ENCODE data around the gene PASD1. TPM values are rescaled to one million over a fixed set of nuclear protein-coding genes. Genes with fewer than 3 reads are reported as not detected.

PASD1 gene
- polyA plus RNA-seq, 4 donors: not detected

DNA sequence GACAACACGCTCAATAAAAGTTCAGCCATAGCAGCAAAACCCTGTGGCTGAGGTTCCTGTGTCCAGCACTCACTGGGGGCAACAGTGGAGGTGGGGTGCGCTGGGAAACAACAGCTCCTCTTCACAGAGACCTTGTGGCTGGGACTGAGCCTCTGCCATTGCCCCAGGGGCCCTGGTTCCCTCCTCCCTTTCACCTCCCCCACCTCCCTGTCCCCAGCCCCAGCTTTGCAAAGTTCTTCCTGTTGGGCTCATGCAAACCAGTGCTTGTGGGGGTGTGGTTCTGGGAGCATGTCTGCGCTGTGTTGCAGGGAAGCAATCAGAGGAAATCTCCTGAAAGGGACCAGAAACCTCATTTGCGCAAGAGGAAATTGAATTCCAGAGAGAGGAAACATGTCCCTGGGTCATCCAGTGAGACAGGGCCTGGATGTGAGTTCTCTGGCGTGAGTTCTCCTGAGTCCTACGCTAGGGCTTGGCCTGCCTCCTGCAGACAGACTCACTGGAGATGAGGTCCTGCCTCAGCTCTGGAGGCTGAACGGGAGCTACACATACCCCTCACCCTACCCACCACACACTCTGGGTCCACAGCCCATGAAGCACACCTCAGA is 159.8 kb downstream of the PASD1 start:
- H3K4me3 ChIP-seq (ENCODE audit: low read depth in 1 of 3, low read length in 3 of 3): no peak overlapping the region
- FAIRE-seq (no peak), DNase-seq (no peak)
- no peaks in the 10 kb centered on the region for H3K27me3 ChIP-seq (ENCODE audit: control insufficient read depth in 3 of 3, insufficient read depth in 3 of 3, low read length in 3 of 3)
- no peak overlapping the region for H3K27ac ChIP-seq (ENCODE audit: low read depth in 1 of 3, low read length in 2 of 3)
- no peaks in the 10 kb centered on the region for H3K4me1 ChIP-seq (ENCODE audit: control insufficient read depth in 3 of 3, insufficient read depth in 2 of 3, low read depth in 1 of 3, low read length in 2 of 3)
- no peaks in the 10 kb centered on the region for H3K36me3 ChIP-seq (ENCODE audit: control insufficient read depth in 3 of 3, insufficient read depth in 2 of 3, low read depth in 1 of 3, low read length in 3 of 3)
- H3K9me3 ChIP-seq (ENCODE audit: control insufficient read depth in 2 of 2, insufficient read depth in 1 of 2, low read depth in 1 of 2, low read length in 1 of 2): no peaks in the 10 kb centered on the region
- 75 to 80% (median 78%) methylated on average over 7 of the region's 7 CpGs for WGBS, 3 donors

DNA sequence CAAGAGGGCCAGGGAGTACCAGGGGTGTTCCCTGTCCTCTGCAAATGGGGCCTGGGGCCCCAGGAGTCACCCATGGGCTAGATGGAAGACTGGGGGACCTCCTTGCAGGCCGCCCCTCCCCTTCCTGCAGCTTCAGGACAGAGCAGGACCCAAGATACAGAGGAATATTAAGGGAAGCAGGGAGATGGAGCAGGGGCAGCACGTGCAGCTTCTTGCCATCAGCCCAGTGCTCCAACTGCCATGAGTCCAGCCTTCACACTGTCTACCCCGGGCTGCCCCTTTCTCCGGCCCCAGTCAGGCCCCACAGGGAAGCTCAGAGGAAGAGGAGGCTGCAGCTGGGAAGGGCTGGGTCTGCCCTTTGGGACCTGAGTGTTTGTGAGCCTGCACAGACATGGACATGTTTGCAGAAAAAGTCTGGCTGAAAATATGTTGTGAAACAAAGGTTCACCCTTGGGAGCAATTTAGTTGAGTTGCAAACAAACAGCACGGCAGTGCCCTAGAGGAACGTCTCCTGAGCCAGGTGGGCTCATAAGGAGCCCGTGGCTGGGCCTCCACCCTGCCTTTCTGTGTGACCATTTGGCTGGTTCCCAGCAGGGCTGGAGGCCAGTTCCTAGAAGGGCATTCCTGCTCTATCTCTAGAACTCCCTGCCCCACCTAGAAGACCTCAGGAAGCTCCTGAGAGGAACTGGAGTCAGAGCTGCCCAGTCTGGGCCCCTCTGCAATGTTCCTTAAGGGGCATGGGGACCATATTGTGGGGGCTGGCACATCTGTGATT is 161.3 kb downstream of the PASD1 start:
- Histone ChIP-seq H3K4me1 (ENCODE audit: control insufficient read depth in 3 of 3, insufficient read depth in 2 of 3, low read depth in 1 of 3, low read length in 2 of 3) (no peaks in the 10 kb centered on the region), H3K36me3 (ENCODE audit: control insufficient read depth in 3 of 3, insufficient read depth in 2 of 3, low read depth in 1 of 3, low read length in 3 of 3) (no peaks in the 10 kb centered on the region), H3K27ac (ENCODE audit: low read depth in 1 of 3, low read length in 2 of 3) (no peak overlapping the region), H3K4me3 (ENCODE audit: low read depth in 1 of 3, low read length in 3 of 3) (no peak overlapping the region), H3K9me3 (ENCODE audit: control insufficient read depth in 2 of 2, insufficient read depth in 1 of 2, low read depth in 1 of 2, low read length in 1 of 2) (no peaks in the 10 kb centered on the region), H3K27me3 (ENCODE audit: control insufficient read depth in 3 of 3, insufficient read depth in 3 of 3, low read length in 3 of 3) (no peaks in the 10 kb centered on the region)
- no peak for DNase-seq
- FAIRE-seq: no peak
- 35 to 50% (median 41%) methylated on average over 6 to 7 of the region's 7 CpGs for WGBS, 3 donors

- Histone ChIP-seq H3K27me3 (ENCODE audit: control insufficient read depth in 3 of 3, insufficient read depth in 3 of 3, low read length in 3 of 3) (no peaks in the 10 kb centered on the region), H3K9me3 (ENCODE audit: control insufficient read depth in 2 of 2, insufficient read depth in 1 of 2, low read depth in 1 of 2, low read length in 1 of 2) (no peaks in the 10 kb centered on the region), H3K36me3 (ENCODE audit: control insufficient read depth in 3 of 3, insufficient read depth in 2 of 3, low read depth in 1 of 3, low read length in 3 of 3) (no peaks in the 10 kb centered on the region), H3K4me3 (ENCODE audit: low read depth in 1 of 3, low read length in 3 of 3) (no peak overlapping the region), H3K4me1 (ENCODE audit: control insufficient read depth in 3 of 3, insufficient read depth in 2 of 3, low read depth in 1 of 3, low read length in 2 of 3) (no peaks in the 10 kb centered on the region), H3K27ac (ENCODE audit: low read depth in 1 of 3, low read length in 2 of 3) (no peak overlapping the region)
- FAIRE-seq (no peak), DNase-seq (no peak)
- WGBS, 3 donors: 8 to 50% (median 33%) methylated on average over 1 of the region's 1 CpG
Measured at GRCh38 chrX:151725338-151725614, 161.8 kb downstream of the PASD1 start.

Other genes with a start within 250 kb of the PASD1 start
- 10 to 100 TPM in 1 of 4 donors, 1 to 10 TPM in 3; 2.7 to 18.4 (median 5.8) TPM for gene VMA21, start 166.5 kb upstream of the PASD1 start, polyA plus RNA-seq
- under 1 TPM in 2 of 4 donors, not detected in 2; 0.64 to 0.69 TPM for gene PRRG3, start 131.8 kb downstream of the PASD1 start, polyA plus RNA-seq
- under 1 TPM in 2 of 4 donors, not detected in 2; 0.13 to 0.16 TPM for gene FATE1, start 152.4 kb downstream of the PASD1 start, polyA plus RNA-seq
- not detected for gene CNGA2, start 171.1 kb downstream of the PASD1 start, polyA plus RNA-seq